Midbrain (tissue), 1 donor: Measurements from ENCODE around the gene FOXD2.

Experiments used
- DNase-seq: peaks from one replicate; lab custom pipeline; 2025; lab: John Stamatoyannopoulos, UW

FOXD2 gene

GRCh38 chr1:47417170-47418044 lies 20.4 kb upstream of the FOXD2 start:
- DNase-seq: no peak

DNA sequence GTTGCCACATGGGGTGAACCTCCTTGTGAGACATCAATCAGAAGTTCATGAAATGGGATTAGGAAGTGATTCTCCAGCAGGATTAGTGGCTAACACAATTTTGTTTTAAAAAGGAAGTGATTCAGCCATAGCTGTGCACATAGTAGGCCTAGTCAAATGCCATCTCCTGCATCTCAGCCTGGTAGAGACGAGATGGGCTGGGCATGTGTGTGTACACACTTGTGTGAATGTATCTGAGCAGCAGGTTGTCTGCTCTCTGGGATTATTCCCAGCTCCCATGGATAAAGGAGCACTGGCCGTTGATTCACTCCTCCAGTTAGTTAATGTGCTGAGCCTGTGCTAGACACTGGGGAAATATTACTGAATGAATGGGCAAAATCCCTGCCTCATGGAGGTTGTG lies 19.7 kb upstream of the FOXD2 start:
- no peak for DNase-seq

DNA sequence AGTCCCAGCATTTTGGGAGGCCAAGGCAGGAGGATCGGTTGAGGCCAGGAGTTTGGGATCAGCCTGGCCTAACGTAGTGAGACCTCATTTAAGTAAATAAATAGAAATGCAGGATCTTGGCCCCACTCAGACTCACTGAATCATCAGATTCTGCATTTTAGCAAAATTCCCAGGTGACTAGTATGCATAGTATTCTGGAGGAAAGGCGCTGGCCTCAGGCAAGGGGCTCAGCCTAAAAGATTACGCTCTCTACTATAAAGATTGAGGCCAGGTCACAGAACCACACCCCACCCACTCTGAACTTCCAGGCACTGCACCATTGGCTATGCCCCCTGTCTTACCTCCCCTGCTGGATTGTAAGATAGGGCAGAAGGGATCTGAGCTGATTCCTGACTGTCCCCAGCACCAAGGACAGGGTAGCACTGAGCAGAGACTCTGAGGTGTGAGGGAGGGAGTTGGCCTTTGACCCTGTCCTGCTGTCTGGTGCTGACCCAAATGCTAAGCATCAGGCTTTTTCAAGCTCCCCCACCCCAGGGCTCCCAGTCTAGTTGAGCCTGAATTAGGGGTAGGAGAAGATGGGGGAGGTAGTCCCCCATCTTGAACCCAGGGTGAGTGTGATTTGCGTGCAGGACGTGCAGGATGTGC lies 19.0 kb upstream of the FOXD2 start:
- DNase-seq: no peak

DNA sequence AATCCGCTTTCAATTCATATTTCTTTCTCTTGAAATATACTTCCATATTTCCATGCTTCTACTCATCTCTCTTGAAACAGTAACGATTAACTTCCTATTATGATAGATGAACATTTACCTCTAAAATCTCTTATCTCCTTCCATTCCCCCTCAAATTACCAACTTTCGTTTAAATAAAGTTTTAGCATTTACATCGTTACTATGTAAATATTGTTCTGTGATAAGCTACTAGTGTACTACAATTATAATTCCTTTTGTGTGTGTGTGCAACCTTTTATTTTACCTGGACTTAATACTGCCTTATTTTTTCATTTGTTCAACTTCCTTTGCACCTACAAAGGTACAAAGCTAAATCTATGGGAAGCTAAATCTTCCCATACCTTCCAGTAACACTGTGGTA lies 17.3 kb upstream of the FOXD2 start:
- no peak for DNase-seq

DNA sequence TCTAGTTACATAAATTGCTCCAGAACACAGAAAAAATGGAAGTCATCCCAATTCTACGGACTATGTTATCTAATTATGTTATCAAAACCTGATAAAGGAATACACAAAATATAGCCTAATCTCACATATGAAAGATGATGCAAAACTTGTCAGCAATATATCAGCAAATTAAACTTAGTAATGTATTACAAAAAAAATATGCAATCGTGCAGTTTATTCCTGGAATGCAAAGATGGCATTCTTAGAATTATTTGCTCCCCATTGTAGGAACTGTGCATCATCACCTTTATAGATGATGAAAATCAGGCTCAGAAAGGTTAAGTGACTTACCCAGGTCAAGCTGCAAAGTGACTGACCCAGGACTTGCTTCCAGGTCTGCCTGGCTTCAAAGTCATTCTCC lies 14.0 kb upstream of the FOXD2 start:
- DNase-seq: no peak

DNA sequence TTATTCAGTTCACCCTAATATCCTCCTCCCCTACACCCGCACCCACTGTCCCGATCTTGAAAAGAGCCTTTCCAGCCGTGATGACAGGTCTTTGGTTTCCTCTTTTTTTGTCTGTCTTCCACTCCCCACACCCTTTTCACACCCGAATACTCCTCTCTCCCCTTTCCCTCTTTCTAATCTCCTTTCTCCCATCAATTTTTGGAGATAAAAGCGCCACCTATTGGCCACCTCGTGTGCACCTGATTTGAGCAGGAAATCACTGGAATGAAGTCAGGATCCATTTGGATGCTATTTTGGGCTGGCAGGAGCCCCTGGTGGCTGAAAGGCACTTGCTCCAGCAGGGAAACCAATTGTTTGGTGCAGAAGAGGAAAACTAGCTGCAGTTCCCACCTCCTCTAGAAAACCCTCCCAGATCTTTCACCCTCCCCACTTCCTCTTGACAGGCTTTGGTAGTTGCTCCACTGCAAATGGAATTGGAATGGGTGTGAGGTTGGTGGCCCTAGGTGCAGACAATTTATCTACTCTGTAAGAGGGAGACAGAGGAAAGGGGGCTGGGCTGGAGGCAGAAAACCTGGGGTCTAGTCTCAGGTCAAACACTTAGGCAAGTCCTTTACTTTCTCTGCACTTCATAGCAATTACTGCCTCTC lies 13.4 kb upstream of the FOXD2 start:
- DNase-seq: peak; percentile 31

DNA sequence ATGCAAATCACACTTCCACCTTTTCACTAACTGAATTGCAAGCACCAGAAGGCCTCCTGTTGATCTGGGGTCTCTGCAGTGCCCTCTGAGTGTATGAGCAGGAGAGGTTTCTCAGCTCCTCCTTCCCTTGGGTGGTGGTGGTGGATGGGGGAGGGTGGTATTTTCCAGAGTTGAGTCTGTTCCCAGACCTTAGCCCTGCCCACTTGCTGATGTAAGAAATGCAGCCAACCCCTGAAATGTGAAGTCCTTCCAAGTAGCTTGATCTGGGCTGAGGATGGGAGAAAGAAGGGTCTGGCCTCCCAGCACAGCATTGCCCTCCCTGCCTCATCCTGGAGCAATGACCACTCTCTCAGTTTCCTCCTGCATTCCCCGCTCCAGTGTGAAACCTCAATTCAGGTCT lies 6.3 kb upstream of the FOXD2 start:
- no peak for DNase-seq

GRCh38 chr1:47432071-47433036 lies 5.5 kb upstream of the FOXD2 start:
- DNase-seq: peak; percentile 79

DNA sequence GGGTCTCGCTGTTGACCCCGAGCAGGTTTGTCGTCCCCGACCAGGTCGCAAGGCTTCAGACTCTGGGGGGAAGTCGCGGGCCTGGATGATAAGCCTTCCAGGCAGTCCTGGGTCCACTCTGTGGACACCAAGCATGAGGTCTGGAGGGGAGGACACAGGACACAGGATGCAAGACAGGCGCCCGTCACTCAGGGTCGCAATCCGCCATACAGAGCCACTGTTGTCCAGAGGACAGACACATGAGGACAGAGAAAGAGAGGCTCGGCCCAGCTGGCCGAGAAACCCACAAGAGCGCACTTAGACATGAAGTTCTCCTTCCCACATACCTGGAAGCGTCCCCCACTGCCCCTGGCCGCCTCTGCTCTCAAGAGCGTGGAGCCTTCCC lies 4.8 kb upstream of the FOXD2 start:
- no peak for DNase-seq

DNA sequence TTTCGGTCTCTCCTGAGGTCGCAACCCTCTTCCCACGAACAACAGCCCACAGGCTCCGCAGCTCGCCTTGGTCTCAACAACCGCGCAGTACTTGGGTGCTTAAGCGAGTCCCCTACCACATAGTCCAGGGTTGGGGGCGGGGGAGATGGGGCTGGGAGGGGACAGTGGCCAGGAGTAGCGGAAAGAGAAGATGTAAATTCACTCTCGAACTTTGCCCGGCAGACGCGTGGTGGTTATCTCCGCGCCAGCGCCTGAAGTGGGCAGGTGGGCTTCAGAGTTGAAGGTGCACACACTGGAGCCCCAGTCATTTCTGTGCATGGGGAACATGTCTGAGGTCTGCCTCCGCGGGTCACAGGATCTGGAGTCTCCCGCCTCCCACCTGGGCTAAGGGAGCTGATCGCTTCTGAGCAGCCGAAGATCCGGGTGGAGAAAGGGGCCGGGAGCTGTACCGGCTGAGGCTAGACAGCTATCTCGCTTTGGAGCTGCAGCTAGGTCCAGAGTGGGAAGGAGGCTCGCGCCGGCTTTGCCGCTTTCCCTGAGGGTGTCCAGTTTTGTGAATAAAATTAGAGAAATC lies 4.3 kb upstream of the FOXD2 start:
- no peak for DNase-seq

- DNase-seq: peak; percentile 51
These were observed 3.6 kb upstream of the FOXD2 start for GRCh38 chr1:47434051-47434842.

- no peak for DNase-seq
These were observed 2.1 kb upstream of the FOXD2 start for GRCh38 chr1:47435506-47436303.

DNA sequence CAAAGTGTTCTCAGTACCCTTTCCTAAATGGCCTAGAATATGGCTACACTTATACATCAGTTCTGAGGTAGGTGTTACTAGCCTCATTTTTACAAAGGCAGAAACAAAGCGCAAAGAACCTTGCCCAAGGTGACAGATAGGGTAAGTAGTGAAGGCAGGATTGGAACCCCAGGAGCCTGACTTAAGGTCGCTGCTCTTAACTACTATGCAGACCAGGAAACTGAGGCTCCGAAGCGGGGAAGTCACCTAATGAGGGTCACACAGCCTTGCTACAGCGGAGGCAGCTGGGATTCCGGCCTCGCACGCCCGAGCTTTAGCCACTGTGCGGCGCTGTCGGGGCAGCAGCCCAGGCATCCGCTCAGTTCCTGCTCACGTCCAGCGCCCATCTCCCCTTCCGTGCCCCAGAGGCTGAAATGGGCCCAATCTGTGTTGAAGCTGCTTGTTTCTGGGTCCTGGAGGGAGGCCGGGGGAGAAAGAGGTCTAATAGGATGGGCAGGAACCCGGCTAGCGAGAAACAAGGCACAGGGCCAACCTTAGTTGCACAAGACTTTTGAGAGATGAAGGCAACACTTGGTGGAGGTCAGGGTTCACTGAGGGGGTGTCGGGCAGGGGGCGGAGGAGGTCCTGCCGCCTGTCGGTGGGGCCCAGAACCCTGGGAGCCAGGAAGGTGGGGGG lies 1.4 kb upstream of the FOXD2 start:
- DNase-seq: peak; percentile 42

- no peak for DNase-seq
These were observed 831 bp upstream of the FOXD2 start for GRCh38 chr1:47436979-47437446.

DNA sequence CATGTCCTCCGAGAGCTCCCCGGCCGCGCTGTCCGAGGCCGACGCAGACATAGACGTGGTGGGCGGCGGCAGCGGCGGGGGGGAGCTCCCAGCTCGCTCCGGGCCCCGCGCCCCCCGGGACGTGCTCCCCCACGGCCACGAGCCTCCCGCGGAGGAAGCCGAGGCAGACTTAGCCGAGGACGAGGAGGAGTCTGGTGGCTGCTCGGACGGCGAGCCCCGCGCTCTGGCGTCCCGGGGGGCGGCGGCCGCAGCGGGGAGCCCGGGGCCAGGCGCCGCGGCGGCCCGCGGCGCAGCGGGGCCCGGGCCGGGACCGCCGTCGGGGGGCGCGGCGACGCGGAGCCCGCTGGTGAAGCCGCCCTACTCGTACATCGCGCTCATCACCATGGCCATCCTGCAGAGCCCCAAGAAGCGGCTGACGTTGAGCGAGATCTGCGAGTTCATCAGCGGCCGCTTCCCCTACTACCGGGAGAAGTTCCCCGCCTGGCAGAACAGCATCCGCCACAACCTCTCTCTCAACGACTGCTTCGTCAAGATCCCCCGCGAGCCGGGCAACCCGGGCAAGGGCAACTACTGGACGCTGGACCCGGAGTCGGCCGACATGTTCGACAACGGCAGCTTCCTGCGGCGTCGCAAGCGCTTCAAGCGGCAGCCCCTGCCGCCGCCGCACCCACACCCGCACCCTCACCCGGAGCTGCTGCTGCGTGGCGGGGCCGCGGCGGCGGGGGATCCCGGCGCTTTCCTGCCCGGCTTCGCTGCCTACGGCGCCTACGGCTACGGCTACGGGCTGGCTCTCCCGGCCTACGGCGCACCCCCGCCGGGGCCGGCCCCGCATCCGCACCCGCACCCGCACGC lies 547 bp downstream of the FOXD2 start:
- DNase-seq: no peak

GRCh38 chr1:47439017-47439818 lies 1.4 kb downstream of the FOXD2 start:
- no peak for DNase-seq
